ENCODE data around the gene MIOS.

GRCh38 chr7:7563269-7563668, 3.4 kb upstream of the MIOS start:
- TF ChIP-seq CTCF (IDR thresholded peaks at IDR 0.05; ENCODE audit: low read depth, low read length), result no peak
- no peak for TF ChIP-seq POLR2A (IDR thresholded peaks at IDR 0.05; ENCODE audit: extremely low read depth, insufficient read length)
- TF ChIP-seq MAX (IDR thresholded peaks at IDR 0.05; ENCODE audit: low read depth, low read length), result no peak
- no peak for TF ChIP-seq MYC (IDR thresholded peaks at IDR 0.05; ENCODE audit: low read depth, low read length)
